Measurements from ENCODE around the gene RAPGEF4.

Gene RAPGEF4

GRCh38 chr2:173050684-173051083 is 315.0 kb downstream of the RAPGEF4 start:
- no peak for DNase-seq (ENCODE audit: low read depth)
- no peak for TF ChIP-seq CTCF (conservative IDR thresholded peaks at IDR 0.05; ENCODE audit: low read length)
- no peak overlapping the region for H3K4me3 ChIP-seq (ENCODE audit: low read length)

- TF ChIP-seq CTCF (conservative IDR thresholded peaks at IDR 0.05; ENCODE audit: low read length): no peak
- no peak overlapping the region for H3K4me3 ChIP-seq (ENCODE audit: low read length)
- no peak for DNase-seq (ENCODE audit: low read depth)
Measured at GRCh38 chr2:173051463-173052215, 316.0 kb downstream of the RAPGEF4 start.

- TF ChIP-seq CTCF (conservative IDR thresholded peaks at IDR 0.05; ENCODE audit: low read length): no peak
- DNase-seq (ENCODE audit: low read depth): peak; percentile 47
Measured at GRCh38 chr2:173053043-173053699, 317.5 kb downstream of the RAPGEF4 start.

GRCh38 chr2:173054466-173054865 is 318.8 kb downstream of the RAPGEF4 start:
- no peak overlapping the region for H3K4me3 ChIP-seq (ENCODE audit: low read length)
- TF ChIP-seq CTCF (conservative IDR thresholded peaks at IDR 0.05; ENCODE audit: low read length): no peak
- DNase-seq (ENCODE audit: low read depth): peak; percentile 81

More at GRCh38 chr2:173053043-173053699, 317.5 kb downstream of the RAPGEF4 start:
- no peak overlapping the region for H3K4me3 ChIP-seq (ENCODE audit: low read length)

GRCh38 chr2:173056705-173057364 is 321.2 kb downstream of the RAPGEF4 start:
- no peak overlapping the region for H3K4me3 ChIP-seq (ENCODE audit: low read length)
- no peak for TF ChIP-seq CTCF (conservative IDR thresholded peaks at IDR 0.05; ENCODE audit: low read length)
- peak; percentile 40 for DNase-seq (ENCODE audit: low read depth)

GRCh38 chr2:173058097-173058496 is 322.5 kb downstream of the RAPGEF4 start:
- DNase-seq (ENCODE audit: low read depth): peak; percentile 92
- no peak overlapping the region for H3K4me3 ChIP-seq (ENCODE audit: low read length)
- TF ChIP-seq CTCF (conservative IDR thresholded peaks at IDR 0.05; ENCODE audit: low read length): no peak
